ENCODE results near the gene ABI1. TPM values are rescaled to one million over a fixed set of nuclear protein-coding genes. Genes with fewer than 3 reads are reported as not detected.

ABI1 gene
- total RNA-seq, 1 experiment from 2014 or later = 36.9 TPM

- Histone ChIP-seq H3K9ac (ENCODE audit: extremely low read depth, insufficient read length, low read length) (peak overlapping the region; percentile 78), H2BK5ac (ENCODE audit: insufficient read length, low read length) (no peak overlapping the region), H3T11ph (ENCODE audit: low read length) (no peak overlapping the region), H3K23me2 (ENCODE audit: insufficient read length, low read depth, low read length, poor library complexity, severe bottlenecking) (peaks cover 5% of the 10 kb centered on the region), H3K18ac (ENCODE audit: insufficient read length, low read depth, low read length) (no peak overlapping the region), H3K4me1 (ENCODE audit: insufficient read depth, low read length) (no peaks in the 10 kb centered on the region), H4K20me1 (ENCODE audit: control insufficient read depth, insufficient read depth, insufficient read length) (no peaks in the 10 kb centered on the region), H3K27ac (ENCODE audit: insufficient read length, low read depth, low read length) (no peak overlapping the region), H2BK20ac (ENCODE audit: low read depth, low read length, poor library complexity, severe bottlenecking) (no peak overlapping the region), H2AFZ (ENCODE audit: low read length) (no peak overlapping the region), H2BK15ac (ENCODE audit: low read depth, low read length) (no peak overlapping the region), H2BK120ac (ENCODE audit: low read depth, low read length, poor library complexity, severe bottlenecking) (no peak overlapping the region), H3K4ac (ENCODE audit: low read depth, low read length) (no peak overlapping the region), H3K4me2 (ENCODE audit: insufficient read depth, insufficient read length, low read length) (peak overlapping the region; percentile 95), H2BK12ac (ENCODE audit: insufficient read length, low read depth, low read length) (no peak overlapping the region), H3K27me3 (ENCODE audit: insufficient read depth, low read length) (no peaks in the 10 kb centered on the region), H3K23ac (ENCODE audit: insufficient read length, low read depth, low read length) (no peak overlapping the region), H3K79me2 (ENCODE audit: insufficient read depth, low read length) (peaks cover 32% of the 10 kb centered on the region; the same call in 1 of the 2 replicates), H2AK5ac (ENCODE audit: insufficient read length, low read length) (no peak overlapping the region), H3K14ac (ENCODE audit: insufficient read depth, low read length) (no peak overlapping the region), H3K9me3 (ENCODE audit: control insufficient read depth, low read depth, low read length) (no peaks in the 10 kb centered on the region), H4K5ac (ENCODE audit: insufficient read length, low read depth, low read length) (no peak overlapping the region), H4K8ac (replicated peaks; ENCODE audit: insufficient read length, low read depth, low read length) (no peak overlapping the region), H4K91ac (ENCODE audit: insufficient read length, low read depth, low read length) (no peak overlapping the region), H3K56ac (ENCODE audit: insufficient read length, low read depth, low read length) (no peak overlapping the region), H3K79me1 (ENCODE audit: insufficient read depth, low read depth, low read length, poor library complexity, severe bottlenecking) (peaks cover 4% of the 10 kb centered on the region)
- TF ChIP-seq CTCF (conservative IDR thresholded peaks at IDR 0.05) = no peak
- Mint-ChIP-seq H3K9me3 (no peaks in the 10 kb centered on the region), H3K27ac (peak overlapping the region in 2 of 3 experiments; percentile 58 to 78; a peak in 4 of 7 replicates), H3K36me3 (ENCODE audit: insufficient read depth in 1 of 3, low read depth in 3 of 3) (peaks cover 0 to 2% (median 0%) of the 10 kb centered on the region in 3 experiments; a peak in 2 of 7 replicates), H3K4me3 (peak overlapping the region; percentile 99), H3K4me1 (peaks cover 24 to 30% of the 10 kb centered on the region in 2 experiments), H3K27me3 (ENCODE audit: low read depth) (peaks cover 4% of the 10 kb centered on the region; the same call in 1 of the 2 replicates)
- DNase-seq = no peak
- no CpG with 5 or more reads among the region's 15 CpGs for WGBS (ENCODE audit: extremely low coverage, insufficient read length, low lambda C conversion rate)
Measured at GRCh38 chr10:26859241-26860101, 1.3 kb downstream of the ABI1 start.

All from H9 (cell line).